GM19467 (cell line): ENCODE data around the gene CRIM1.

Source experiments
- ATAC-seq: cut with Tn5 transposase; IDR thresholded peaks from one replicate; pipeline ENCODE4 v1.9.1; 2021; ENCODE audit warnings: mild to moderate bottlenecking, moderate library complexity; ENCODE audit not compliant: unreplicated experiment

CRIM1 gene

GRCh38 chr2:36541891-36542595, 186.5 kb downstream of the CRIM1 start:
- ATAC-seq: no peak

DNA sequence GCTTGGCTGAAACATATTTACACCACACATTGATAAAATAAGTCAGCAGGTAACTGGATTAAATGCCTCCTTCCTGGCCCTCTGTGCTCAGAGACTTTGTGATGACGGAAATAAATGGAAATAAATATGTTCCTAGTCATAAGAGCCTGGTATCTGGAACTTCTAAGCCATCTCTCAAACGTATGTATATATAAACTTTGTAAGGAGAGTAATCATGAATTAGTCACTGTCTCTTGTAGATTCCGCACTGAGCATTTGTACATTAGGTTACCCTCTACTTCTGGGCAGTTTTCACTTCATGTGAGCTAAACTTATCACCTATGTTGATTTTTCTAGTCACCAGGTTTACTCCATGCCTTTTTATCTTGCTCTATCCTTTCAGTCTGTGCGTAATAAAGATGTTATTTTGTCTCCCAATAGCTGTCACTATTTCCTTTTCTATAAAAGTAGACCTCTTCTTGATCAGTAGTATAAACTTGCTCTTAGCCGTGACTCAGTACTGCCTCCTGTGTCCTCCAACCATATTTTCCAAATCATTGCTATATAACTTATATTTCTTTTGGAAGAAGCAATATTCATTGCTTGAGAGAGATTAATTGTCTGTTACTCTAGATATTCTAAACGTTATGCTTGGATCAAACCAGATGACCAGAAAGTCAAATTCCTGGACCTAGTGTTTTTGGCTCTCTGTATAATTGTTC, 189.2 kb downstream of the CRIM1 start:
- no peak for ATAC-seq

GRCh38 chr2:36545871-36546416, 190.4 kb downstream of the CRIM1 start:
- no peak for ATAC-seq

- no peak for ATAC-seq
These were observed 192.3 kb downstream of the CRIM1 start for GRCh38 chr2:36547906-36548305.

DNA sequence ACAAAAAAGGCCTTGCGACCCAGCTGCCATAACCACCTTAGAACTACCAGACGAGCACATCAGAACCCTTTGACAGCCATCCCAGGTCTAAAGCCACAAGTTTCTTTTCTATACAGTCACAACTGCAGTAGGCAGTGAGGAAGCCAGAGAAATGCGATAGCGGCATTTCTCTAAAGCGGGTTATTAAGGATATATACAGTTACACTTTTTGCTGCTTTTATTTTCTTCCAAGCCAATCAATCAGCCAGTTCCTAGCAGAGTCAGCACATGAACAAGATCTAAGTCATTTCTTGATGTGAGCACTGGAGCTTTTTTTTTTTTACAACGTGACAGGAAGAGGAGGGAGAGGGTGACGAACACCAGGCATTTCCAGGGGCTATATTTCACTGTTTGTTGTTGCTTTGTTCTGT, 193.6 kb downstream of the CRIM1 start:
- ATAC-seq: no peak

DNA sequence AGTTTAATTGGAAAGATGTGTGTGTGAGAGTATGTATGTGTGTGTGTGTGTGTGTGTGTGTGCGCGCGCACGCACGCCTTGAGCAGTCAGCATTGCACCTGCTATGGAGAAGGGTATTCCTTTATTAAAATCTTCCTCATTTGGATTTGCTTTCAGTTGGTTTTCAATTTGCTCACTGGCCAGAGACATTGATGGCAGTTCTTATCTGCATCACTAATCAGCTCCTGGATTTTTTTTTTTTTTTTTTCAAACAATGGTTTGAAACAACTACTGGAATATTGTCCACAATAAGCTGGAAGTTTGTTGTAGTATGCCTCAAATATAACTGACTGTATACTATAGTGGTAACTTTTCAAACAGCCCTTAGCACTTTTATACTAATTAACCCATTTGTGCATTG, 194.4 kb downstream of the CRIM1 start:
- ATAC-seq: no peak

DNA sequence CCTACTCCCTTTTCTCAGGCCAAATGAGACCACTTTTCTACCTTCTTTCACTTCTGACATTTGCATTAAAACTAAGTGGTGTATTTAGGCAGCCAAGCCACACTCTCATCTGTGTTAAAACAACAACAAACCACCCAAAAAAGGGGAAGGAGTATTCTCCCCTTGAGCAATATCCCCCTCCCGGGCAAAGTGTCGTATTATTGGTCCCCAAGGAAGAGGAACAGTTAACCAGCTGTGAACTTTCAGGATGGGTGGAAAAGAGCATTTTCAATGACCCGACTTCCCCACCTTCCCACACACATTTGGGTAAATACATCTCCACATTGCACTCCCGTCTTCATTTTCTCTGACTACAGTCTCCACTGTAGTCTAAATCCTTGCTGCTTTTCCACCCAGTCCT, 198.1 kb downstream of the CRIM1 start:
- ATAC-seq: no peak

- no peak for ATAC-seq
These were observed 199.0 kb downstream of the CRIM1 start for GRCh38 chr2:36554531-36554930.

GRCh38 chr2:36555789-36556188, 200.2 kb downstream of the CRIM1 start:
- ATAC-seq: no peak

- no peak for ATAC-seq
These were observed 201.3 kb downstream of the CRIM1 start for GRCh38 chr2:36556842-36557241.

DNA sequence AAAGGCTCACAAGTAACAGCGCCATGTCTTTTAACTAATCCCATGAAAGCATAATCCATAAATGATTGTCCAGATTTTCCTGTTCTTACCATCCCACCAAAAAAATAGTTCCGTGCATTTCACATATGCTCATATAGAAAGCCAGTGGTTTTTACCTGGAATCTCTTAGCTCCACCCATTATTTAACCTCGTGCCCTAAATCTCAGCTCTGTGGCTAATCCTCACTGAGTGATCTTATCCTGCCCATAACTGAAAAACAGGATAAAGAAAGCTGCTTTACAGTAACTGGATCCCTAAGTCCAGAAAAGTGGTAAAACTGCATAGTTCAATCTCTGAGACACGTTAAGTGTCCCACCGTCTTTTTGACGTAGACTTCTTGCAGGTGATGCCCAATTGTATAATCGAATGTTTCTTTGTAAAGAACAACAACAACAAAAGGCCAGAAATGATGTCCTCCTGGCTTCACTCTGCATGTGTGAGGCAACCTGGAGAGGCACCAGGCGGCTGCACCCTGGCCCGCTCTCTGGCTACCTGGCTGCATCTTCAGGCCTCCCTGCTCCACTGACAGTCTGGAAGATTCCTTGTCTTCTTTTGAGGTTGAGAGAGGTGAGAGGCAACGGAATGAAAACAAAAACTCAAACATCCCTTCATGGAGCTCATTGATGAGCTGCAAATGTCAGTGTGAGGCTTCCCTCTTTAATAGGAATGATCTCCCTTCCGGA, 203.8 kb downstream of the CRIM1 start:
- no peak for ATAC-seq

DNA sequence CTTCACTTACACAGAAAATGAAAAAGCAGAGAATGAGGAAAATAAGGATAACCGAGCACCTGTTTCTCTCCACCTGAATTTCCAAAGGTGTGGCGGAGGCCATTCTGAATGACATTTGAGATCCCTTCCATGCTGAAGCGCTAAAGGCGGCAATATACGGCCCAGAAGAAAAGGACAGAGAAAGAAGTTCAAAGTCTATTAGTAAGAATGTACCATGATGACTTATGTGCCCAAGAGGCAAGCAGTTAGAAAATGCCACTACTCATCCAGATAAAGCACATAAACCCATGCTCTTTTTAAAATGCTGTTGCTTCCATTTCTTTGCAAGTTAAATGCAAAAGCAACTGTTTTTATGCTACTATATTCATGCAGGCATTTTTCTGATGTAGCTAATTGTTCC, 205.1 kb downstream of the CRIM1 start:
- no peak for ATAC-seq

DNA sequence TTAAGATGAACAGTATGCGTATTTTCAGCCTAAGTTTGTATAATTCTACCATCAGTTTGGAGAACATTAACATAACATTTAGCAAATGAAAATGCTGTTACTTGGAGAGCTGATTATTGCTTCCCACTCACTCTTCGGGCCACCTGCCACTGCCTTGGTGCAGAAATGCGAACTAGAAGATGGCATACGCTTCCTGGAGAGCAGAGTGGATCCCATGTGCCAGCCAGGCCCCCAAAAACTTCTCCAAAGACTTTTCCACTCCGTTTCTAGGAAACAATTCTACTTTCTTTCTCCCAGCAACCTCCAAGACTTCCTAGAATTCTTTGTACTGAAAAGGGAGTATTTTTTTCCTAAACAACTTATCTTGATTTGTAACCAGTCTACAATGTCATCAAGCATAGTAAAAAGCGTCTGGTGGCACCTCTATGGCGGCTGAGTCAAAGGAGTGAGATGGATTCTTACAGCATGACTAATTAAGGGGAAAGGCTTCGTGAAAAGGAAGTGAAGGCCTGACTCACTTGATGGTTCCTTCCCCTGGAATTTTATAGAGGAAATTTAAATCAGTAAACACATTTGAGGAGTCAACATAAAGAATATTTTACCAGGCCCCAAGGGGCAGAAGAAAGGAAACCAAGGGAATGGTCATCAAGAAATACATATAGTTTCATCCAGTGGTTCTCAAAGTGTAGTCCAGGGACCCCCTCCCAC, 205.8 kb downstream of the CRIM1 start:
- no peak for ATAC-seq

- ATAC-seq: no peak
These were observed 206.7 kb downstream of the CRIM1 start for GRCh38 chr2:36562240-36562639.

GRCh38 chr2:36562973-36563532, 207.5 kb downstream of the CRIM1 start:
- ATAC-seq: no peak

GRCh38 chr2:36564377-36564930, 208.9 kb downstream of the CRIM1 start:
- ATAC-seq: no peak

- ATAC-seq: no peak
These were observed 210.1 kb downstream of the CRIM1 start for GRCh38 chr2:36565712-36566111.

- no peak for ATAC-seq
These were observed 211.3 kb downstream of the CRIM1 start for GRCh38 chr2:36566887-36567286.

- no peak for ATAC-seq
These were observed 212.3 kb downstream of the CRIM1 start for GRCh38 chr2:36567711-36568408.
